Measurements from ENCODE around the gene PLXNC1.

Gene PLXNC1

DNA sequence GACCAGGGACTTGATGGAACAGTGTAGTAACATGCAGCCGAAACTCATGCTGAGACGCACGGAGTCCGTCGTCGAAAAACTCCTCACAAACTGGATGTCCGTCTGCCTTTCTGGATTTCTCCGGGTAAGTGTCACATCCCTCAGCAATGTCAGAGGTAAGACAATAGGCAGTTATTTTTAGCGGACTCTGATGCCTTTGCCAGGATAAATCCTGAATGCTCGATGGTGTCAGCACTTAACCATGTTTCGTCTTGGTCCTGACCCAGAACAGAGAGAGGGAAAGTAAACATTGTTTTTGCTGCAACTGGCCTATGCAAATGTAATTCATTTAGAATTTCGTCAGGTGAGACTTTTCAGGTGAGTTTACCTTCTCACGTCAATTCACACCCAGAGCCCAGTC lies 112.3 kb downstream of the PLXNC1 start:
- FAIRE-seq: peak; percentile 29
- DNase-seq (ENCODE audit: extremely low spot score, insufficient read length, low read depth): no peak

DNA sequence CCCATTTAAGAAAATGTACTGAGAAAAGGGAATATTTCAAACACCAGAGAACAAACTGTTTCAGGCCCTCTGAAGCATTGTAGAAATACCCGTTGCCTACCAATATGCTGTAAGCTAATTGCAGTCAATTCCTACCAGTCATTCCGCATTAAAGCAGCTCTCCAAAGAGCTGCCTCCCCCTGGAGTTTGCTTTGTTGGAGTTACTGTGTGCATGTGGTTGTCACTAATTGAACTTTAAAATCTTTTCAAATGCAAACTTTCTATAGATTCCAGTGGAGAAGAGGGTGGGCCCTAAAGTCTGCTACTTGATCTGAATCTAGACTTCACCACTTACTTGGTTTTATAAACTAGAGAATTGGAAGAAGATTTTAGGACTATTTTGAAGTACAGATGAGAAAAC lies 112.7 kb downstream of the PLXNC1 start:
- DNase-seq (ENCODE audit: extremely low spot score, insufficient read length, low read depth): no peak
- FAIRE-seq: no peak

DNA sequence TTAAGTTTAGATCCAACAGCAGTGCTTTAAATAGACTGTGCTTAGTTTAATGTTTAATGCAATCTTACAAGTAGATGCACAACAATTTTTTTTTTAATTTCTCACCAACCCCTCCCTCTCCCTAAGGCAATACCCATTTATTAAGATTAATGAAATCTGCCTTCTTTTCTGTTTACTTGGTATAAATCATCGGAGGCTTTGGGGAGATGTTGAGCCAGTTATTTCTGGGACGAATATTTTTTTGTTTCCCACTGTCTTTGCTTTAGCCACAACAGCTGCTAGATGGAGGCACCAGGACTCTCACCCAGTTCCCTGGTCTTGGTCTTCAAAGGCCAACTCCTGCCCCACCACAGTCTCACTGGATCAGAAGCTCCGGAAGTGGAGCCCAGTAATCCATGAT lies 113.4 kb downstream of the PLXNC1 start:
- peak; percentile 51 for FAIRE-seq

DNA sequence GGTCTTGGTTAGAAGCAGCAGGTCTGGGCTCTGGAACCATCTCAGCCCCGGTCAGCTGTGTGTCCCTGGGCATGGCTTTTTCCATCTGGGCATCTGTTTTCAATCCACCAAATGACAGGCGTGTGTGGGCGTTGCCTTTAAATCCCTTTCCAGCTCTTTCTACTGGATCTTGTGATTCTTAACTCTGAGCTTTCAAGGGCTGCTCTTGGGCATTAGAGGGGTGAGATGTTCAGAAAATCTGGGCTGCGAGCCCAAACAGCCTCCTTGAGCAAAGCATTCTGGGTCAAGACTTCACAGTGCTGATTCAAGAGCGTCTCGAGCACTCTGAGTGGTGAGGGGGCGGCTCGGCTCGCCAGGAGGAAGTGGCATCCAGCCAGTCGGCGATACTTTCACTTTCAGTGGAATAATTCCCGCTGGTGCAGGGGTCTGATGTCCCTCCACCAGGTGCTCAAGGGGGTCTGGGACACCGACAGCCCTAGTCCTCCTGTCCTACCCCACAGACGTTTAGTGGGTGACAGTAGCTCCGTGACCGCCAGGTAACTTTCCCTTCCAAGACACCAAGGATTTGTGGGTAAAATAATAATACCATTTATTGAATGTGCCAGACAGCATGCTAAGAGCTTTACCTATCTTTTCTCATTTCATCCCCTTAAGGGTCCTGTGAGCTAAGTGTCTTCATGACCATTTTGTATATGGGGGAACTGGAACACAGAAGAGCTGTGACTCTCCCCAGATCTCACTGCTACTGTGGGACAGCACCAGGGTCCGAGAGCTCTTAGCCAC lies 114.0 kb downstream of the PLXNC1 start:
- DNase-seq (ENCODE audit: extremely low spot score, insufficient read length, low read depth) (peak; percentile 58), FAIRE-seq (no peak)

More for the DNA sequence above, 113.4 kb downstream of the PLXNC1 start:
- DNase-seq (ENCODE audit: extremely low spot score, insufficient read length, low read depth): no peak

DNA sequence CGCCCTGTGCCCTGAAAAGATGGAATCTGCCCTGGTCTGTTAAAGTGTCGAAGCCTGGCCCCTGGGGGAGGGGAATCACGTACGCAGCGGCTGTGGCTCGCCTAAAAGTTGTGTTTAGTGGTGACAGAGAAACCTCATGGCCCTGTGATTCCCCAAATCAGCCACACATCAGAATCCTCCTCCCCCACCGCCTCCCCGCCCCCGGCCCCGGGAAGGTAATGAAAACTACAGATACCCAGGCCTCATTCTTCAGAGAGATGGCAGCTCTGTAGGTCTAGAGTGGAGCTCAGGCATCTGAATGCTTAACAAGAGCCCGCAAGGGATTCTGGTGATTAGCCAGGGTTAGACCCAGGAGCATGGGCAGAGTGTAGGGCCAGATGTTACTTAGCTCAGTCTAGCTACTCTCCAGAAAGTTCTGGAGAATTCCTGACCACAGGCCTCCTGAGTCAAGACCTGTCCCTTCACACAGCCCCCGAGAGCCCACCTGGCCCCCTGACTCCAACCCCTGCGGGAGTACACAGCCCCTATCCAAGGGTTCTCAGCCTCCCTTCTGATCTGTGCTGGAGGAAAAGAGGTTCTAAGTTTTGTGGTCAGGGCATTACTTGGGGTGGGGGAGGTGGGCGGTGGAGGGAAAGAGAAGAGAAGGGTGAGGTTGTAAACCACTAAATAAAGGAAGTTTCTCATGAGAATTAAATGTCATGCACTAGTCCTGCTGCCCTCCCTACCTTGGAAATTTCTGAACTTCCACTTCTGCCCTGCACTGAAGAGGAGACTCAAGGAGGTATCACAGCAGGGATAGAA lies 114.8 kb downstream of the PLXNC1 start:
- FAIRE-seq (peak; percentile 86), DNase-seq (ENCODE audit: extremely low spot score, insufficient read length, low read depth) (no peak)

DNA sequence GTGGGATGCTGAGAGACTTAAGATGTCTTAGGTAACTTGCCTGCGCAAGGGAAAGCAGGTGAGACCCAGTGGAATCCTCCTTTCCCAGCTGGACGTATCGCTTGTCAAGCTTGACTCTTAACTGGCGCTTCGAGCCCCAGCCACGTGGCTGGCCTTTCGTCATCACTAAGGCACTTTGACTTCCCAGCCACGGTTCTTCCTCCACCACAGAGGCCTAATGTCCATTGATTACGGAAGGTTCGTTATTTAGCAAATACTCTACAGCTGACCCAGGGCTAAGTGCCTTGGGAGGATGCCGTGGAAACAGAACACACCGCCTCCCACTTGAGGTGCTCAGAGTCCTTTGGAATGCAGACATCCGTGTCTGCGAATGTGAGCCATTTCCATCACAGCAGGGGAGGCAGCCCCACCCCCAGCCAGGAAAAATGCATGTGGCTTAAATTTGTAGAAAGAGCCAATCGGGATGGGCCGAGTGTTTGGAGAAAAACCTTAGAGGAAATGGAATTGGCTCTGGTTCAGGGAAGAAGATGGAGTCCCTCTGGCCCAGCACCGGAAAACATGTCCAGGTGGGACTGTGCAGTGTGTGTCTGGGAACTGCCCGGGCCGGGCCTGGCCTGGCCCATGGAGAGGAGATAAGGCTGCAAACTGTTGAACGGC lies 115.7 kb downstream of the PLXNC1 start:
- DNase-seq (ENCODE audit: extremely low spot score, insufficient read length, low read depth) (no peak), FAIRE-seq (no peak)

DNA sequence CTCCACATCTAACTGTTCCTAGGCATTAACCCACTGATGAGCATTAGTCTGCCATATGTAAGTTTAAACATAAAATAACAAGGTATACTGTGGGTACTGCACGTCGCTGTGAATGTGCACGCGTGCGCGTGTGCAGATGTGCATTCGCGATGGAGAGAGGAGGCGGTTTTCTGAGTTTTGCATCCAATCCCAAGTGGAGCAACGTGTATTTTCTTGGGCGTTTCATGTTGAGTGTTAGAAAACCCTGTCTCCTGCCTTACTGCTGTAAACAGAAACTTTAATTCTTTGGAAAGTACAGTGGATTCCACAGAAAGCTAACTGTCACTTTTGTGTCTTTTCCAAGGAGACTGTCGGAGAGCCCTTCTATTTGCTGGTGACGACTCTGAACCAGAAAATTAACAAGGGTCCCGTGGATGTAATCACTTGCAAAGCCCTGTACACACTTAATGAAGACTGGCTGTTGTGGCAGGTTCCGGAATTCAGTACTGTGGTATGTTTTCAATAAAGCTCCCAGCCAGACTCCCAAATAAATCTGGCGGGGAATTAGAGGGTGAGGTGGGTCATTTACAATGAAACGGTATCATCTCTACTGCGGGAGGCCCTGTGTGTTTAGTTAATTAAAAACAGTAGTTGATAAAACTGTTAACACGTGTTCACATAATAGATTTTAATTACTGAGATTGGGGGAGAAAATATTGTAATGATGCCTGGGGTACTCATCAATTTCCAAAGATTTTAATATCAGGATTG lies 116.5 kb downstream of the PLXNC1 start:
- no peak for FAIRE-seq

DNA sequence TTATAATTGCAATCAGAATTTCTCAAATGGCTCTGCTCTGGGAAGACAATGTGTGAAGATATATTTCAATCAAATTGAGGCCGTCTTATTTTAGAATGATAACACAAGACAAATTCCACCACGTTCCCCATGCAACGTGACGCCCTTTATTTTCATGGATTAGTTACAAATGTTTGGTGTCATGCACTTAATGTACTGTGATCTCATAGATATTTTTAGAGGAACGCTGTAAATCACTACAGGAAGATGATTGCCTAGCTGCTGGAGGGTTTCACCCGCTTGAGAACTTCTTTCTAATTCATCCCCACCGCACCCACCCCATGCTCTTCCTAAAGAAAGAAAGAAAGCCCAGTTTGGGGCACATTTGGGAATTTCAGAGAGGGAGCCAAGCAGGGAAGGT lies 117.2 kb downstream of the PLXNC1 start:
- DNase-seq (ENCODE audit: extremely low spot score, insufficient read length, low read depth): no peak
- FAIRE-seq: no peak

More for the DNA sequence above, 116.5 kb downstream of the PLXNC1 start:
- no peak for DNase-seq (ENCODE audit: extremely low spot score, insufficient read length, low read depth)

DNA sequence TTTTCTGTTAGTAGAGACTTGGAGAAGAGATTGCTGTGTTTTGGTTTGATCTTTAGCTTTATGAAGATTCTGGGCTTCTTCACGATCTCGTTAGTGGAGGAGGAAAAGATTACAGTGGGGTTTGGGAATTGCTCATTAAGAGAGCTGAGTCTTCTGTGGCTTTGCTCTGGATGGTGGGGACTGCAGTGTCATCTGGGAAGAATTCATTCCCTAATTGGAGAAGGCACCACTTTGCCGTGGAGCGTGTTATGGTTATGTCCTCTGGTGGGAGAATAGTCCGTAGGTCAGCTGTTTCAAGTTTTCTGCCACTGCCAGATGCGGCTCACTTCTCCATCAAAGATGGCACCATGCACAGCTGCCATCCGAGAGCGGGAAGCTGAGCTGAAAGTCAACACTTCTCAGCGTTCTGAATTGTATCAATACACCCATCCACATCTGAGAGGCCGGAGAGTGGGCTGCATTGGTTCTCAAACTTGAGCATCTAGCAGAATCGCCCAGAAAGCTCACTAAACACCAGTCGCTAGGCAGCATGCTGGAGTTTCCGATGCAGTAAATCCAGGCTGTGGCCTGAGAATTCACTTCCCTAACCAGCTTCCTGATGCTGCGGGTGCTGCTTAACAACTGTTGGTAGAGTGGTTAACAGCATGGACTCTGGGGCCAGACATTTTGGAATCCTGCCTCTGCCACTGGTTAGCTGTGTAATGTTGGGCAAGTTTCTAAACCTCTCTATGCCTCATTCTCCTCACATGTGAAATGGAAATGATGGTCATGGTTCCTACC lies 117.8 kb downstream of the PLXNC1 start:
- DNase-seq (ENCODE audit: extremely low spot score, insufficient read length, low read depth) (no peak), FAIRE-seq (peak; percentile 36)

DNA sequence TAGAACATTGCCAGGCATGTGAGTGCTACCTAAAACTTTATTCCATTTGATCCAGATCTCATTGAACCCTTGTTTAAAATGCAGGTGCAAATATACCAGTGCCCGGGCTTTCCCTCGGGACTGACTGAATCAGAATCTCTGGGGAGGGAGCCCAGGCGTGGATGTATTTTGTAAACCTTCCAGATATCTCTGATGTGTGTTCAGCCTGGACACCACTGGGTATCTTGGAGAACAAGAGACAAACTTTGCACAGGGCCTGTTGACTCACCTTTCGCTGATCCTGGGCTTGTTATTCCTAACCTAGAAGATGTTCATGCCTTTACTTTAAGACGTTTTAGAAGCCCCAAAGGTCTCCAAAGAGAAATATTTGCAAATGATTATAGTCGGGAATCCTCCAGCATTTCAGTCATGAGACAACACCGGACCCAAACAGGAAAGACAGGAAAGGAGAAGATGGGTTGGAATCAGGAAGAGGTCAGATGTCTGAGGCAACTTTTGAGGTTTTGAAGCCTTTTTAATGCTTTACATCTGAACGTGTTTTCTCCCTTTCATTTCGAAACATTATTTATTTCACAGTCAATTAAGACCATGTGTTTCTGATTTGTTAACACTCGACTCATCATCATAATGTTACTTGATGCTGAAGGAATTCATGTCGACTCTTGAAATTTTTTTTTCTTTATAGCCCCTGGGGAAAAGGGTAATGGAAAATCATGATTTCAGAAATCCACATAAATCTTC lies 118.6 kb downstream of the PLXNC1 start:
- FAIRE-seq (peak; percentile 57), DNase-seq (ENCODE audit: extremely low spot score, insufficient read length, low read depth) (no peak)

DNA sequence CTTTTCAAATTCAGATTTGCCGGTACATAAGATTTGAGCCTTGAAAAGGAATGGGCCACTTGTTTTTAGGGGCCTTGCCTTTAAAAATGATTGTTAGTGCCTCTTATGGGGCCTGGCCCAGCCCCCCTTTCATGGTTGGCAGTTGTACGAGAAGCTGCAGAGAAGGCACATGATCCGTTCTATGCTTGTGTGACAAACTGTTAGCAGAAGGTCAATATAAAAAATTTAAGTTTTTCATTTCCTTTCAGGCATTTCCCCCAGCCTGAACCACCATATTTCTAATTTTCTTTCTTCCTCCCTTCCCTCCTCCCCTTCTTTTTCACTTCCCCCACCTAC lies 119.1 kb downstream of the PLXNC1 start:
- FAIRE-seq (no peak), DNase-seq (ENCODE audit: extremely low spot score, insufficient read length, low read depth) (no peak)

DNA sequence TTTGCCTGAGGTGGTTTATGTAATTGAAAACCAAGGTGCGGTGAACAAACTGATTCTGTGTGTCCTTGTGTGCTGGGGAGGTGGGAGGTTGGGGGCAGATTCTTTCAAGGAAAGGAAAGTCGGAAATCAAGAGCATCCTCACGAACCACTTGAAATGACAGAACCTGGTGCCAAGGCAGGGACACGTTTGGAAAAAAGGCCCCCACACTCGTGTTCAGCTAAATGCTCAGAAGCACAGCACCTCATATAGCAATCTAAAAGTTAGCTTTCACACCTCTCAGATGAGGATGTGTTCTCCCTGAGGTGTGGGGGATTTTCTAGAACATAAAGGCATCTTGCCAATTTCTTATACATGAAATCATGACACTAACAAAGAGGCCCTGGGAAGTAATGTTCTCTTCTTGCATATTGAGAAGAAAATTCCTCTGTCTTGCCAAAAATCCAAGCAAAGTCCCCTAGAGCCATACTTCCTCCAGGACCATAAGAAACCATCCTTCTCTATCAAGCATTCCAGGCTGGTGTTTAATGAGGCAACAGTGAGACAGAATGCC lies 119.6 kb downstream of the PLXNC1 start:
- FAIRE-seq (peak; percentile 82), DNase-seq (ENCODE audit: extremely low spot score, insufficient read length, low read depth) (no peak)

DNA sequence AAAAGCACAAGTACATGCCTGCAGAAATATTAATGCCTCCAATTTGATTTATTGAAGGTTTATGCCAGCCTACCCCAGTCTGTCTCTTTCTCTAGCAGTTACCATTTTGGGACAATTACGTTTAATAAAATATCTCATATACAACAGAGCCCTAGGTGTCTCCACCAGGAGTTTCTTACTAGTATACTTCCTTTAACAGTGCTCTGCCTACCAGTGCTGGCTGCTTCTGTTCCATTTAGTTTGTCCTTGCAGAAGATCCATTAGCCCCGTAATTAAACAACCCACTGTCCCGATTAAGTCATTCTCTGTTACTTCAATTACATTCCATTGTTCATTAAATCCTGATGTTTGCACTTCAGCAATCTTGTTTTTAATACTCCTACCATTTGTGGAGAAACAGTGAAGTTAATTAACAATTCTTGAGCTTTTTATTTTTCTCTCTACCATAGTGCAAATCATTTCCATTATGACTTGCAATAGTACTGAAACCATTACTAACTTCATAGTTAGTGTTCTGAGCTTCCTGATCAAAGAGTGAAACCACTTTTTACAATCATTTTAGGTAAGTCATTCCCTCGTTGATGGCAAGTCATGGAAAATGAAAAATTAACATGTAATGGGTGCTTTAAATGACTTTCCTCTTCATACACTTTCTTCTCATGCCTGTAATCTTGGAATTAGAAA lies 121.1 kb downstream of the PLXNC1 start:
- FAIRE-seq (peak; percentile 87), DNase-seq (ENCODE audit: extremely low spot score, insufficient read length, low read depth) (no peak)

DNA sequence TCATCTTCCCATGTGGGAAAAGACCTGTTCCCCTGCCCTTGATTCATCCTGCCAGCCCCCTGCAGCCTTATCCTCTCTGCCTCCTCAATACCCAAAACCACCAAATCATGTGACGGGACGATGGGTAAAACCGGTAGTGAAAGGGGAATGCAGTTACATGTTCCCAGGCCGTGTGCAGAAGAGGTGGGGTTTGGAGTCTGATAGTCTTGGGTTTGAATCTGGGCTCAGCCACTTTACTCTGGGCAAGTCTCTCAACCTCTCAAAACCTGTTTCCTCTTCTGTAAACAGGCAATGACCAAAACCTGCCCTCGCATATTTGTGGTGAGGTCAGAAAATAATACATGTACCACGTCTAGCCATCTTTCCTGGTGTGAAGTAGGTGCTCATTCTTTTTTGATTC lies 123.0 kb downstream of the PLXNC1 start:
- peak; percentile 95 for FAIRE-seq

DNA sequence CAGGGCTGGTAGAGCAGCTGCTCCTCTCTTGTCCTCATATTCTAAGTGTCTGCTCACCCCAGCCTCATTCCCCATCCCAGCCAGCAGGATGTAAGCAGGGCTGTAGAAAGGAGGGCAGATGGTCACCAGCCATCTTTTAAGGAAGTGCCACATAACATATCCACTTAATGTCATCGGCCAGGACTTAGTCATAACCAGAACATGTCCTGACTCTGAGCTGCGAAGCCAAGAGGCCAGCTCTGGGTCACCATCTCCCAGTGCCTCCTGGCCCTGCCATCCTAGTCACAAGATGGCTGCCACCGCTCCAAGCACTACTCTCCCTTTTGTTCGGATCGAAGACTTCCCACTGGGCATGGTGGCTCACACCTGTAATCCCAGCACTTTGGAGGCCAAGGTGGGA lies 123.9 kb downstream of the PLXNC1 start:
- peak; percentile 24 for FAIRE-seq

More for the DNA sequence above, 123.0 kb downstream of the PLXNC1 start:
- no peak for DNase-seq (ENCODE audit: extremely low spot score, insufficient read length, low read depth)

DNA sequence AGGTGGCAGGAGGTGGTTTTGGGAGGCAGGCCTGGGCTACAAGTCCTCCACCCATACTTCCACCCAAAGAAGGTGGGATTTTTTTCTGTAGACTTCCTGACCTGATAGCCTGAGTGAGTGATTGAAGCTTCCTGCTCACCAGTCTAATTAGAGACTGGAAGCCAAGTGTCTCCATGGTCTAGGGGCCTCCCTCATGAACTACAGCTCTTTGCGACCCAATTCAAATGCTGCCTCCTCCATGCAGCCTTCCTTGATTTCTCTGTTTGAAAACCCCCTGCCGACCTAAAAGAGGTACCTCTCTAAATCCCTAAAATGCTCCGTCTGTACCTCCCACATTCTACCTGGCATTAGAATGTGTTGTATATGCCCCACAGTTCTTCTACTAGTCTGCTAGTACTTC lies 124.9 kb downstream of the PLXNC1 start:
- DNase-seq (ENCODE audit: extremely low spot score, insufficient read length, low read depth) (no peak), FAIRE-seq (no peak)

More for the DNA sequence above, 123.9 kb downstream of the PLXNC1 start:
- DNase-seq (ENCODE audit: extremely low spot score, insufficient read length, low read depth): no peak

DNA sequence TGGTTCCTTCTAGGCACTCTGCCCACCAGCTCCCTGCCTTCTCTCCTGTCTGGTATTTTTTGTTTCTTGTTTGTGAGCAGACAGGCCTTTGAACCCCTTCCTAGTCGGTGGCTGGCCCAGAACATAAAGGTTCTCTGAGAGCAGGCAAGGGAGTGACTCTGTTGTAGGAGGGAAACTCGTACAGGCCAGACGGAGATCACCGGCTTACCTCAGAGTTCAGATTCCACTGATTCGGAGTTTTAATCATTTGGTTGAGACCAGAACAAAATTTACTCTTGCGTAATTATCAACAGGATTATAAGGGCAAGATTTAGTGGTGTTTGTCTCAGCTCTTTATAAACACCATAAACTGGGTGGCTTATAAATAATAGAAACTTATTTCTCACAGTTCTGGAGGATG lies 128.3 kb downstream of the PLXNC1 start:
- DNase-seq (ENCODE audit: extremely low spot score, insufficient read length, low read depth) (no peak), FAIRE-seq (no peak)

DNA sequence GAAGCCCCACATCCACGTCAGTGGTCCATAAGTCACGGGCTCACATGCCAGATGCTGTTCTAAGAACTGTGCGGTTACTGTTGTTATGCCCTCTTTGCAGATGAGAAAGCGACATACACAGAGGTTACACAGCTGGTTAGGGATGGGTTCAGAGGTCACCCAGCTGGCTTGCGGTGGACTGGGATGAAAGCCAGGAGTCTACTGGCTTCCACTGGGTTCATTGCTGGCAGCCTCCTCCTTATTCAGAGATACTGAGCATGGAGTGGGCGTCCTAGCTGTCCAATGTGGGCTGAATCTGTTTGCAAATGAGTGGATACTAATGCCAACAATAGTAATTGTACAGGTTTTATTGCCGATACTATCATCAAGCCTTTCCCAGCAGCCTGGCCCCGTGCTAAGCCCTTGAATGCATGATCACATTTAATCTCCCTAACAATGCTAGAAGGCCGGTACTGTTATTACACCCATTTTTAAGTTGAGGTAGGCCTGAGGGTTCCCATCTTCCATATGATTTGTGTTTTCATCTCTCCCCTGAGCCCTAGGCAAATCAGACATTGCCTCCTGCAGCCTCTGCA lies 129.1 kb downstream of the PLXNC1 start:
- DNase-seq (ENCODE audit: extremely low spot score, insufficient read length, low read depth) (no peak), FAIRE-seq (no peak)

Measured in GM18507 (cell line).